ENCODE data around the gene CC2D2B. TPM values are rescaled to one million over a fixed set of nuclear protein-coding genes. Genes with fewer than 3 reads are reported as not detected.

Gene CC2D2B
- total and polyA plus RNA-seq, 9 donors = 0.35 to 1.9 (median 0.92) TPM

DNA sequence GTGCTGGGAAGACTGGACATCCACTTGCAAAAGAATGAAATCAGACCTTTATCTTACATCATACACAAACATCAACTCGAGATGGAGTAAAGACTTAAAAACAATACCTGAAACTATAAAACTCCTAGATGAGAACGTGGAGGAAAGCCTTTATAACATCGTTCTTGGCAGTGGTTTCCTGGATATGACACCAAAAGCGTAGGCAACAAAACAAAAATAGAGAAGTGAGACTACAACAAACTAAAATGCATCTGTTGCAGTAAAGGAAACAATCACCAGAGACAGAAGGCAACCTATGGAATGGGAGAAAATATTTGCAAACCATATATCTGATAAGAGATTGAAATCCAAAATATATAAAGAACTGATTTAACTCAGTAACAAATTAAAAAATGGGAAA lies 33.3 kb downstream of the CC2D2B start:
- TF ChIP-seq POLR2A (IDR thresholded peaks at IDR 0.05) (no peak), EP300 (IDR thresholded peaks at IDR 0.05) (no peak)
- TF ChIP-seq, protein P1, sequence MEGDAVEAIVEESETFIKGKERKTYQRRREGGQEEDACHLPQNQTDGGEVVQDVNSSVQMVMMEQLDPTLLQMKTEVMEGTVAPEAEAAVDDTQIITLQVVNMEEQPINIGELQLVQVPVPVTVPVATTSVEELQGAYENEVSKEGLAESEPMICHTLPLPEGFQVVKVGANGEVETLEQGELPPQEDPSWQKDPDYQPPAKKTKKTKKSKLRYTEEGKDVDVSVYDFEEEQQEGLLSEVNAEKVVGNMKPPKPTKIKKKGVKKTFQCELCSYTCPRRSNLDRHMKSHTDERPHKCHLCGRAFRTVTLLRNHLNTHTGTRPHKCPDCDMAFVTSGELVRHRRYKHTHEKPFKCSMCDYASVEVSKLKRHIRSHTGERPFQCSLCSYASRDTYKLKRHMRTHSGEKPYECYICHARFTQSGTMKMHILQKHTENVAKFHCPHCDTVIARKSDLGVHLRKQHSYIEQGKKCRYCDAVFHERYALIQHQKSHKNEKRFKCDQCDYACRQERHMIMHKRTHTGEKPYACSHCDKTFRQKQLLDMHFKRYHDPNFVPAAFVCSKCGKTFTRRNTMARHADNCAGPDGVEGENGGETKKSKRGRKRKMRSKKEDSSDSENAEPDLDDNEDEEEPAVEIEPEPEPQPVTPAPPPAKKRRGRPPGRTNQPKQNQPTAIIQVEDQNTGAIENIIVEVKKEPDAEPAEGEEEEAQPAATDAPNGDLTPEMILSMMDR (IDR thresholded peaks at IDR 0.05) = no peak
- H3K4me1 ChIP-seq (ENCODE audit: insufficient read depth) = no peaks in the 10 kb centered on the region
- H3K36me3 ChIP-seq = no peaks in the 10 kb centered on the region
- no peak overlapping the region for H3K27ac ChIP-seq
- DNase-seq = no peak
- no peaks in the 10 kb centered on the region for H3K27me3 ChIP-seq
- WGBS, 3 donors = 77 to 81% (median 78%) methylated on average over 4 of the region's 4 CpGs
- no peaks in the 10 kb centered on the region for H3K9me3 ChIP-seq
- intact Hi-C loops (cut with DNase I) = no loop called here
- H3K4me3 ChIP-seq = no peak overlapping the region

DNA sequence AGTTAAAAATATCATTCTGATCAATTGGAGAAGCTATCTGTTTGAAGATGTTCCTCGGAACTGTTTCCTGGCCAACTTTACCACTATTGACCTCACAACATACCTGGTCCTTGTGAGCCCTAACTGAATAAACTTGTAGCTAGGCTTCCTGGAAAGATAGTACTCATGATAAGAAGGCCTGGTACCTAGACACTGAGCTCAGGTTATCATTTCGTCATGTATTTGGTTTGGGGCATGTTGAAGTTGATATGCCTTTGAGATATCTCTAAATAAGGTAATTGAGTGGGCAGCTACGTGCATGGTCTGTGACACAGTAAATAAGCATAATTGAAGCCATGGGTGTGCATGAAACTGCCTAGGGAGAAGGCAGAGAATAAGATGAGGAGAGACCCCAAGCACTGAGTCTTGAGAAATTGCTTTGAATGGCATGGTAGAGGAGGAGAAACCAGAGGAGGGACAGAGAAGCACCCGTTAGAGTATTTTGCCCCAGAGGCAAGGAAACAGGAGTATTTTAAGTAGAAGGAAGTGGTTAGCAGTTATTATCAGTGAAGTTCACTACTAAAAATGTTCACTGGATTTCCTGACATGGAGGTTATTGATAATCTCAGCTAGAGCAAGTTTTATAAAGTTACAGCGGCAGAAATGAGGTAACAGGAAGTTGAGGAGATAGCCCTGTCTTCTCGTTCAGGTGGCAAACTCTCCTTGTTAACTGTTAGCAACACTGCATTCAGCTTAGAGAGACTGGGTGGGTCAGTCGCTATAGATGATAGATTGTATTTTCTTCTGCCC lies 55.6 kb downstream of the CC2D2B start:
- TF ChIP-seq, protein P1 (IDR thresholded peaks at IDR 0.05) = no peak
- no peak for TF ChIP-seq EP300 (IDR thresholded peaks at IDR 0.05)
- TF ChIP-seq POLR2A (IDR thresholded peaks at IDR 0.05) = no peak
- no peak for DNase-seq
- H3K36me3 ChIP-seq = no peaks in the 10 kb centered on the region
- WGBS, 3 donors = 50 to 65% (median 50%) methylated on average over 7 of the region's 7 CpGs
- H3K4me1 ChIP-seq (ENCODE audit: insufficient read depth) = no peaks in the 10 kb centered on the region
- no peak overlapping the region for H3K27ac ChIP-seq
- no peaks in the 10 kb centered on the region for H3K9me3 ChIP-seq
- H3K4me3 ChIP-seq = no peak overlapping the region
- no peaks in the 10 kb centered on the region for H3K27me3 ChIP-seq
- intact Hi-C loops (cut with DNase I) = no loop called here

DNA sequence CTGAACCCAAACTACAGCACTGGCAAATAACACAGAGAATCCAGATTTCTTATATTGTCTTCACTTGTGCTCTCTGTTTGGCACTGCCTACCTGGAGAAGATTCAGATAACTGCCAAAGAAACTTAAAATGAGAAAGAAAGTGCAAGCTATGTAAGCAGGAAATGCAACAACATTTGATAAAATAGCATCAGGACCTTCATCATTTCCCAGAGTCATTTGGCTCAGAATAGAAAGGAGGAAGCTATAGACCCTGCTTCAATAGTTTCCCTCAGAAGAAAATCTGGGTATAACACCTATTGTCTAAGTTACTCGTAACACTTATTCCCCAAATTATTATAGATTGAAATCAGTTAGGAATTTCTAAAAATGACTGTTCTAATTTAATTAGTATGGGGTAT lies 56.2 kb downstream of the CC2D2B start:
- no peak overlapping the region for H3K4me3 ChIP-seq

DNA sequence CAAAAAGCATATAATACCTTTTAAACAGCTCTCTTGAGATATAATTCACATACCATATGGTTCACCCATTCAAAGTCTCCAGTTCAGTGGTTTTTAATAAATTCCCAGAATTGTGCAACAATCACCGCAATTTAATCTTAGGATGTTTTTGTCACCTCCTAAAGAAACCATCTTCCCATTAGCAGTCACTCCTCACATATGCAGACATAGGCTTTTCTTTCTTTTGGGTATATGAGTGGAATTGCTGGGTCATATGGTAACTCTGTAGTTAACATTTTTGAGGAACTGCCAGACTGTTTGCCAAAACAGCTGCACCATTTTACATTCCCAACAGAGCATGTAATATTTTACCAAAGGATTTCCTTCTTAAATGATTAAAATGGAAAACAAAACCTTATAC lies 57.0 kb downstream of the CC2D2B start:
- H3K36me3 ChIP-seq = no peaks in the 10 kb centered on the region
- TF ChIP-seq, protein P1 (IDR thresholded peaks at IDR 0.05) = no peak
- TF ChIP-seq EP300 (IDR thresholded peaks at IDR 0.05) = no peak
- no peak for TF ChIP-seq POLR2A (IDR thresholded peaks at IDR 0.05)
- WGBS, 3 donors = 83 to 91% (median 87%) methylated on average over 1 of the region's 1 CpG
- H3K4me3 ChIP-seq = no peak overlapping the region
- no peak for DNase-seq
- H3K9me3 ChIP-seq = no peaks in the 10 kb centered on the region
- H3K27me3 ChIP-seq = no peaks in the 10 kb centered on the region
- no peaks in the 10 kb centered on the region for H3K4me1 ChIP-seq (ENCODE audit: insufficient read depth)
- H3K27ac ChIP-seq = no peak overlapping the region
- intact Hi-C loops (cut with DNase I) = no loop called here

More for the DNA sequence above, 56.2 kb downstream of the CC2D2B start:
- TF ChIP-seq POLR2A (IDR thresholded peaks at IDR 0.05) (no peak), EP300 (IDR thresholded peaks at IDR 0.05) (no peak)
- TF ChIP-seq, protein P1 (IDR thresholded peaks at IDR 0.05) = no peak
- no peaks in the 10 kb centered on the region for H3K9me3 ChIP-seq
- H3K27me3 ChIP-seq = no peaks in the 10 kb centered on the region
- 84 to 94% (median 90%) methylated on average over 1 of the region's 1 CpG for WGBS, 3 donors
- no peaks in the 10 kb centered on the region for H3K4me1 ChIP-seq (ENCODE audit: insufficient read depth)
- intact Hi-C loops (cut with DNase I) = no loop called here
- no peak for DNase-seq
- no peaks in the 10 kb centered on the region for H3K36me3 ChIP-seq
- H3K27ac ChIP-seq = no peak overlapping the region
